H1 (cell line): ENCODE data around the gene KCNK4. TPM values are rescaled to one million over a fixed set of nuclear protein-coding genes. Genes with fewer than 3 reads are reported as not detected.

ENCODE experiments used
- USF2 ChIP-seq: IDR thresholded peaks from 2 replicates; pipeline ENCODE4 v1.6.1; 2011; ENCODE audit warnings: low read length, improper control_type of control experiment
- polyA plus RNA-seq, 7 experiments: library from polyadenylated mRNA; depleted of rRNA in 3 of 7; stranded (reverse) in 5 of 7; unstranded in 2 of 7; fragments of >200 nt in 5 of 7; fragments of 200-250 nt in 2 of 7; gene quantifications; 1 replicate in 5 of 7; 2 replicates in 1 of 7; 4 replicates in 1 of 7; pipeline versions ENCODE4 v1.2.1 to v1.2.3, GENCODE V29; 2011 to 2013; ENCODE audit warnings: missing spikeins in 2 of 7, mixed read lengths in 2 of 7
- total RNA-seq: library from RNA; stranded (reverse); fragmentation: NEBNext Ultra II Directional; extraction: Animal tissue kit (Norgen Biotek cat#: 25700); gene quantifications from 2 replicates; pipeline ENCODE4 v1.2.1, GENCODE V29; 2021

The KCNK4 gene
- total and polyA plus RNA-seq, 2 of the 8 experiments (the other 6 are each of a cell fraction or from before 2014, with no cell fraction given) = 0.19 TPM; not detected in 1

GRCh38 chr11:64245797-64246620, 45.1 kb upstream of the KCNK4 start (continued):
- no peak for TF ChIP-seq USF2
